GM18517 (cell line): ENCODE data around the gene BEND7.

Source experiments
- ATAC-seq: cut with Tn5 transposase; IDR thresholded peaks from one replicate; pipeline ENCODE4 v1.9.1; 2021; ENCODE audit warnings: mild to moderate bottlenecking, moderate library complexity; ENCODE audit not compliant: unreplicated experiment

The BEND7 gene

GRCh38 chr10:13392701-13393100 lies 136.1 kb downstream of the BEND7 start:
- ATAC-seq: no peak
